CD4-positive, alpha-beta T cell treated with Interferon gamma for 1 hour (primary cell): ENCODE measurements around the gene MYH14.

Experiments used
- DNase-seq: peaks from one replicate; pipeline ENCODE4 v3.0.0-alpha.2; 2020

MYH14 gene

GRCh38 chr19:50300051-50300450 lies 96.6 kb downstream of the MYH14 start:
- DNase-seq: no peak

- DNase-seq: no peak
Measured at GRCh38 chr19:50300814-50301606, 97.6 kb downstream of the MYH14 start.

GRCh38 chr19:50301607-50301971 lies 98.2 kb downstream of the MYH14 start:
- DNase-seq: no peak

- no peak for DNase-seq
Measured at GRCh38 chr19:50303558-50303957, 100.1 kb downstream of the MYH14 start.

GRCh38 chr19:50308991-50309390 lies 105.6 kb downstream of the MYH14 start:
- DNase-seq: no peak

GRCh38 chr19:50309396-50310125 lies 106.1 kb downstream of the MYH14 start:
- no peak for DNase-seq

GRCh38 chr19:50310759-50311465 lies 107.5 kb downstream of the MYH14 start:
- no peak for DNase-seq

- no peak for DNase-seq
Measured at GRCh38 chr19:50311723-50312635, 108.6 kb downstream of the MYH14 start.

GRCh38 chr19:50312967-50313811 lies 109.8 kb downstream of the MYH14 start:
- DNase-seq: no peak

- DNase-seq: no peak
Measured at GRCh38 chr19:50313812-50314536, 110.6 kb downstream of the MYH14 start.

- DNase-seq: no peak
Measured at GRCh38 chr19:50314724-50315708, 111.6 kb downstream of the MYH14 start.

GRCh38 chr19:50315773-50316448 lies 112.5 kb downstream of the MYH14 start:
- DNase-seq: no peak

- no peak for DNase-seq
Measured at GRCh38 chr19:50317115-50317514, 113.7 kb downstream of the MYH14 start.

GRCh38 chr19:50318438-50318837 lies 115.0 kb downstream of the MYH14 start:
- DNase-seq: no peak

- DNase-seq: no peak
Measured at GRCh38 chr19:50319156-50319555, 115.7 kb downstream of the MYH14 start.

GRCh38 chr19:50320051-50320450 lies 116.6 kb downstream of the MYH14 start:
- no peak for DNase-seq

GRCh38 chr19:50320596-50320995 lies 117.2 kb downstream of the MYH14 start:
- no peak for DNase-seq

GRCh38 chr19:50321831-50322230 lies 118.4 kb downstream of the MYH14 start:
- no peak for DNase-seq

- DNase-seq: no peak
Measured at GRCh38 chr19:50322234-50322633, 118.8 kb downstream of the MYH14 start.
